PFSK-1 (cell line): ENCODE measurements around the gene SH3BGRL.

Experiments used
- POLR2AphosphoS5 ChIP-seq: IDR thresholded peaks from 2 replicates; pipeline ENCODE4 v1.6.1; 2012; ENCODE audit warnings: low read depth, mild to moderate bottlenecking, control low read depth, low read length, moderate library complexity
- TAF1 ChIP-seq: IDR thresholded peaks from 2 replicates; pipeline ENCODE4 v1.6.1; 2012; ENCODE audit warnings: low read length, control low read depth, borderline replicate concordance; ENCODE audit not compliant: insufficient read depth

DNA sequence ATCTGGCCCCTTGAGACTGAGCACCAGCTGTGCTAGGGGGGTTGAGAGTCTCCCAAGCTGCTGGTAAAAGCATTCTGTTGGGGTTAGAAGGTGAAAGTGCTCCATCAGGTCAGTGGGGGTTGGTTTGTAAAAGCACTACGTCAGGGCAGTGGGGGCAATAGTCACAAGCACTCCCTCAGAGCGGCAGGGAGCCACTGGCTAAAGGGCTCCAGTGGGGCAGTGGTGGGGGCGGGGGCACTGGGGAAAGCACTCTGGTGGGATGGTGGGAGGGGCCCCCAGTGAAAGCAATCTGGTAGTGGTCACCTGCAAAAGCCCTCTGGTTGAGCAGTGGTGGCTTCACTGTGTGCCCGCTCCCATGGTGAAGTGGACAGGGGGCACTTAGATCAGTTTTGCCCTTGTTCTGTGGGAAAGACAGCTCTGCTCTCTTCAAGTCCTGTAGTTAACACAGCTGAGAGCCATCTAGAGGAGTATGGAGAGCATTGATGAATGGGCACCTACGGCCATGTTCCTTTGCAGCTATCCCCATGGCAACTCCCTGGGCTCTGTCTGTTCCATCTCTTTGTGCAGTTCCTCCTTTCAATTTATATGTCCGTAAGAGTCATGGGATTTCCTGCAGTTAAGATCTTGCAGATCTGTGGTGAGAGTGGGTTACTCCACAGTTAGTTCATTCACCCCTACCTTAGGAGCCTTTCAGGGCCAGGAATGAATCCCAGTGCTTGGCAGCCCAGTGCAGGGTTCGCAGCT is 106.4 kb downstream of the SH3BGRL start:
- TF ChIP-seq TAF1 (no peak), POLR2AphosphoS5 (no peak)
